Astrocyte (in vitro differentiated cells and primary cell): ENCODE results near the gene OTUB2. TPM values are rescaled to one million over a fixed set of nuclear protein-coding genes. Genes with fewer than 3 reads are reported as not detected.

Source experiments
- DNase-seq: peaks from one replicate; pipeline ENCODE4 v3.0.0-alpha.2; 2010; ENCODE audit warnings: low read depth
- FAIRE-seq: peaks from 2 replicates; lab custom pipeline; 2011; peaks lifted over from hg19 to GRCh38; lab: Jason Lieb, UNC
- H2AFZ ChIP-seq: 2 replicates; pipeline ENCODE4 v1.6.0; 2012; ENCODE audit warnings: low read depth, low read length, inconsistent platforms
- H3K27ac ChIP-seq: 2 replicates; pipeline ENCODE4 v1.5.1; 2011; ENCODE audit warnings: low read depth, low read length, inconsistent platforms
- H3K27me3 ChIP-seq: 2 replicates; pipeline ENCODE4 v1.6.0; 2011; ENCODE audit warnings: low read length, inconsistent platforms; ENCODE audit not compliant: insufficient read depth
- H3K36me3 ChIP-seq: 2 replicates; pipeline ENCODE4 v1.5.1; 2011; ENCODE audit warnings: low read length, inconsistent platforms; ENCODE audit not compliant: insufficient read depth
- H3K4me1 ChIP-seq: 2 replicates; pipeline ENCODE4 v1.5.1; 2011; ENCODE audit warnings: low read length, inconsistent platforms; ENCODE audit not compliant: insufficient read depth
- H3K4me2 ChIP-seq: 2 replicates; pipeline ENCODE4 v1.6.0; 2012; ENCODE audit warnings: low read length, inconsistent platforms
- H3K4me3 ChIP-seq: 2 replicates; pipeline ENCODE4 v1.5.1; 2011; ENCODE audit warnings: low read depth, mild to moderate bottlenecking, low read length, inconsistent platforms; ENCODE audit not compliant: insufficient read depth
- H3K79me2 ChIP-seq: 2 replicates; pipeline ENCODE4 v1.6.0; 2012; ENCODE audit warnings: mild to moderate bottlenecking, low read length, inconsistent platforms; ENCODE audit not compliant: insufficient read depth
- H3K9ac ChIP-seq: 2 replicates; pipeline ENCODE4 v1.6.0; 2012; ENCODE audit warnings: mild to moderate bottlenecking, low read length, inconsistent platforms
- H3K9me3 ChIP-seq: 2 replicates; pipeline ENCODE4 v1.5.1; 2012; ENCODE audit warnings: low read depth, mild to moderate bottlenecking, low read length, inconsistent platforms; ENCODE audit not compliant: insufficient read depth
- H4K20me1 ChIP-seq: 2 replicates; pipeline ENCODE4 v1.6.0; 2012; ENCODE audit warnings: low read length, inconsistent platforms; ENCODE audit not compliant: insufficient read depth
- H3K27ac Mint-ChIP-seq: one replicate; pipeline ENCODE4 v1.8.0; 2021; ENCODE audit warnings: mild to moderate bottlenecking, mixed read lengths; ENCODE audit not compliant: unreplicated experiment
- H3K27me3 Mint-ChIP-seq: one replicate; pipeline ENCODE4 v1.8.0; 2021; ENCODE audit warnings: low read depth, mixed read lengths; ENCODE audit not compliant: unreplicated experiment
- H3K36me3 Mint-ChIP-seq: one replicate; pipeline ENCODE4 v1.8.0; 2021; ENCODE audit warnings: low read depth, mixed read lengths; ENCODE audit not compliant: unreplicated experiment
- H3K4me1 Mint-ChIP-seq: one replicate; pipeline ENCODE4 v1.8.0; 2021; ENCODE audit warnings: low read depth, mixed read lengths; ENCODE audit not compliant: unreplicated experiment
- H3K4me3 Mint-ChIP-seq: one replicate; pipeline ENCODE4 v1.8.0; 2021; ENCODE audit warnings: mild to moderate bottlenecking, moderate library complexity, mixed read lengths; ENCODE audit not compliant: unreplicated experiment
- H3K9me3 Mint-ChIP-seq: one replicate; pipeline ENCODE4 v1.8.0; 2021; ENCODE audit warnings: mild to moderate bottlenecking, mixed read lengths; ENCODE audit not compliant: unreplicated experiment
- CTCF ChIP-seq: IDR thresholded peaks from 2 replicates; pipeline ENCODE4 v1.5.1; 2011; ENCODE audit warnings: low read depth, mild to moderate bottlenecking, inconsistent platforms, low read length, moderate library complexity; ENCODE audit not compliant: insufficient read depth
- EZH2 ChIP-seq: IDR thresholded peaks from 2 replicates; pipeline ENCODE4 v1.6.1; 2012; ENCODE audit warnings: mild to moderate bottlenecking, low read length, inconsistent platforms; ENCODE audit not compliant: insufficient read depth
- total RNA-seq: library from RNA; stranded (reverse); gene quantifications from 2 replicates; pipeline ENCODE4 v1.2.1, GENCODE V29; 2021

OTUB2 gene
- total RNA-seq, 1 donor from 2014 or later = 3.3 TPM

- H3K36me3 Mint-ChIP-seq = peaks cover 9% of the 10 kb centered on the region
- no peak overlapping the region for H3K4me3 Mint-ChIP-seq
- no peak for FAIRE-seq
- Histone ChIP-seq H3K4me3 (no peak overlapping the region), H3K36me3 (no peaks in the 10 kb centered on the region), H3K9ac (no peak overlapping the region), H2AFZ (no peak overlapping the region), H3K79me2 (no peaks in the 10 kb centered on the region), H3K27me3 (no peaks in the 10 kb centered on the region), H3K9me3 (no peaks in the 10 kb centered on the region), H3K4me1 (peaks cover 5% of the 10 kb centered on the region), H3K4me2 (no peak overlapping the region), H4K20me1 (peaks cover 24% of the 10 kb centered on the region), H3K27ac (no peak overlapping the region)
- TF ChIP-seq EZH2 = no peak
- TF ChIP-seq CTCF = no peak
- DNase-seq = no peak
- H3K27me3 Mint-ChIP-seq = peaks cover 7% of the 10 kb centered on the region
- H3K27ac Mint-ChIP-seq = no peak overlapping the region
- H3K9me3 Mint-ChIP-seq = no peaks in the 10 kb centered on the region
- peaks cover 3% of the 10 kb centered on the region for H3K4me1 Mint-ChIP-seq
These were observed 12.9 kb downstream of the OTUB2 start for GRCh38 chr14:94038921-94039629.

GRCh38 chr14:94040247-94040646 lies 14.1 kb downstream of the OTUB2 start:
- Mint-ChIP-seq H3K27me3 (peaks cover 7% of the 10 kb centered on the region), H3K4me1 (peaks cover 3% of the 10 kb centered on the region), H3K27ac (no peak overlapping the region), H3K36me3 (peaks cover 9% of the 10 kb centered on the region), H3K9me3 (no peaks in the 10 kb centered on the region), H3K4me3 (no peak overlapping the region)
- Histone ChIP-seq H2AFZ (no peak overlapping the region), H3K9me3 (no peaks in the 10 kb centered on the region), H3K27ac (no peak overlapping the region), H3K27me3 (no peaks in the 10 kb centered on the region), H3K4me1 (peaks cover 5% of the 10 kb centered on the region), H4K20me1 (peaks cover 26% of the 10 kb centered on the region), H3K79me2 (no peaks in the 10 kb centered on the region), H3K9ac (no peak overlapping the region), H3K4me2 (no peak overlapping the region), H3K36me3 (no peaks in the 10 kb centered on the region), H3K4me3 (no peak overlapping the region)
- TF ChIP-seq EZH2 = no peak
- TF ChIP-seq CTCF = no peak
- FAIRE-seq (no peak), DNase-seq (no peak)

- no peak overlapping the region for H3K27ac Mint-ChIP-seq
- Histone ChIP-seq H3K4me2 (no peak overlapping the region), H3K4me1 (peaks cover 5% of the 10 kb centered on the region), H3K36me3 (peaks cover under 1% of the 10 kb centered on the region), H3K79me2 (no peaks in the 10 kb centered on the region), H4K20me1 (peaks cover 25% of the 10 kb centered on the region), H3K9ac (no peak overlapping the region), H3K27me3 (no peaks in the 10 kb centered on the region), H3K9me3 (no peaks in the 10 kb centered on the region), H2AFZ (no peak overlapping the region), H3K27ac (no peak overlapping the region), H3K4me3 (no peak overlapping the region)
- no peaks in the 10 kb centered on the region for H3K9me3 Mint-ChIP-seq
- H3K36me3 Mint-ChIP-seq = peaks cover 9% of the 10 kb centered on the region
- no peak for TF ChIP-seq CTCF
- TF ChIP-seq EZH2 = no peak
- H3K4me1 Mint-ChIP-seq = peaks cover 3% of the 10 kb centered on the region
- DNase-seq = no peak
- no peak overlapping the region for H3K4me3 Mint-ChIP-seq
- peaks cover 7% of the 10 kb centered on the region for H3K27me3 Mint-ChIP-seq
- FAIRE-seq = no peak
These were observed 14.7 kb downstream of the OTUB2 start for GRCh38 chr14:94040796-94041195.
